GM20000 (cell line): Measurements from ENCODE around the gene ATP5MG.
"Not testable (repeated sequence)": the region's sequence is repeated elsewhere in the genome, so short reads cannot be mapped to it uniquely, and the experiment has no call there.

Experiments used
- DNase-seq: peaks from one replicate; pipeline ENCODE4 v3.0.0; 2012; ENCODE audit warnings: low spot score
- TF ChIP-seq, protein P1 (sequence below): IDR thresholded peaks from 2 replicates; pipeline ENCODE4 v1.5.1; 2012; ENCODE audit warnings: mild to moderate bottlenecking, control low read depth; ENCODE audit errors: extremely low read depth, missing control alignments

ATP5MG gene

DNA sequence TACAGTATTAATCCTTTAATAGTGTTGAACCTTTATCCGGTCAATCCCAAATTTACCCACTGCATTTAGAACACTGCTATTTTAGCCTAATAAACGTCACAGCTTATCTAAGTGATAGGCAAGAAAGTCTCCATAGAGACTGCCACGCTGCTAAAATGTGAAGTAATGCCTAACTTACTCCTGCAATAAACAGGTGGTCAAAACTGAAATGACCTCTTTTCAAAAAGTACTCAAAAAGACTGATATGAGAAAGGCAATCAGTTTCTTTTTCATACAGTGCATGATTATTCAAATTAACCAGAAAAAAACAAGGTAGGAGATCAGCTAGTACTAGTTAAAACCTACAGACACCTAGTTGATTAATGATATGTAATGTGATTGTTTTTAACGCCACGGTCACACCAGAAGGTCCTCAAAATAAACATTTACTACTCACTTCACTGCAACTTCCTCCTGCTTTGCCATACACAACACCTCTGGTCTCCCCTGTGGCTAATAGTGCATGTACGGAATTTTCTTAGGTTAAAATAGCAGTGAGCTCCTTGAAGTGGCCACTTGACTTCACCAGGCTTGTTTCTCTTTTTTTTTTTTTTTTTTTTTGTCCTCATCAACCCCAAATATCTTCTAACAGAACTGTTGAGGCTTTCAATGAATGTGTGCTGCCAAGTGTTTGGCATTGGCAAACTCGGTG lies 8.8 kb downstream of the ATP5MG start:
- TF ChIP-seq, protein P1, sequence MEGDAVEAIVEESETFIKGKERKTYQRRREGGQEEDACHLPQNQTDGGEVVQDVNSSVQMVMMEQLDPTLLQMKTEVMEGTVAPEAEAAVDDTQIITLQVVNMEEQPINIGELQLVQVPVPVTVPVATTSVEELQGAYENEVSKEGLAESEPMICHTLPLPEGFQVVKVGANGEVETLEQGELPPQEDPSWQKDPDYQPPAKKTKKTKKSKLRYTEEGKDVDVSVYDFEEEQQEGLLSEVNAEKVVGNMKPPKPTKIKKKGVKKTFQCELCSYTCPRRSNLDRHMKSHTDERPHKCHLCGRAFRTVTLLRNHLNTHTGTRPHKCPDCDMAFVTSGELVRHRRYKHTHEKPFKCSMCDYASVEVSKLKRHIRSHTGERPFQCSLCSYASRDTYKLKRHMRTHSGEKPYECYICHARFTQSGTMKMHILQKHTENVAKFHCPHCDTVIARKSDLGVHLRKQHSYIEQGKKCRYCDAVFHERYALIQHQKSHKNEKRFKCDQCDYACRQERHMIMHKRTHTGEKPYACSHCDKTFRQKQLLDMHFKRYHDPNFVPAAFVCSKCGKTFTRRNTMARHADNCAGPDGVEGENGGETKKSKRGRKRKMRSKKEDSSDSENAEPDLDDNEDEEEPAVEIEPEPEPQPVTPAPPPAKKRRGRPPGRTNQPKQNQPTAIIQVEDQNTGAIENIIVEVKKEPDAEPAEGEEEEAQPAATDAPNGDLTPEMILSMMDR = no peak
- DNase-seq = peak; percentile 26

DNA sequence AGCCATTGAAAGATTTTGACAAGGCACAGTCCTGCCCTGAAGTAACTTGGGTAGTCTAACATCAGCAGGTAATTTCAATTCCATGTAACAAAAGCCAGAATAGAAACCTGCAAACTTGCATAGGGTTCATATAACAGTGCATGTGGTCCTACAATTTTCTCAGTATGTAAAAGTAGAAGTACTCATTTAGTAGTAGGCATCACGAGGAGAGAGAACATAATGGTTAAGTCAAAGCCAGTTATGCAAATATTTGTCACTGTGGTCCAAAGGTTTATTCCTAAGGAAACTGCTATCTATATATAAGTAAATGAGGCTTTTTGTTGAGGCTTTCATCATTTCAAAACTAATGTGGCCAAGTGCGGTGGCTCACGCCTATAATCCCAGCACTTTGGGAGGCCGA lies 10.1 kb downstream of the ATP5MG start:
- DNase-seq = no peak
- TF ChIP-seq, protein P1 = no peak

DNA sequence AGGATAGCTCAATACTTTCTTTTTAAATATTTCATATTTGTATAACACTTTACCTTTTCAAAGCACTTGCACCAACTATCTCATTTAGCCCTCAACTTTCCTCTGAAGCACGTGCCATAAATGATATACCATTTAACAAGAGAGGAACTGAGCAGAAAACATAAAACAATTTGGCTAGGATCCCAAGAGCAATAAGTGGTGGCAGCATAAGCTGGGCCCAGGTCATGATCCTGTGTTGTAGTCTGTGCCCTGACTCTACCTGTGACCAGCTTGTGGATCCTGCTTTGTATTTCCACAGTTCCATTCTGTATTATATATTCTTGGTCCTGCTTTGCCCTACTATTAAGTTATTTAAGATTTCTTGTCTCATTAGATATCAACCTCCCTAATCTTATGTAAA lies 11.5 kb downstream of the ATP5MG start:
- DNase-seq = no peak
- TF ChIP-seq, protein P1 = no peak

DNA sequence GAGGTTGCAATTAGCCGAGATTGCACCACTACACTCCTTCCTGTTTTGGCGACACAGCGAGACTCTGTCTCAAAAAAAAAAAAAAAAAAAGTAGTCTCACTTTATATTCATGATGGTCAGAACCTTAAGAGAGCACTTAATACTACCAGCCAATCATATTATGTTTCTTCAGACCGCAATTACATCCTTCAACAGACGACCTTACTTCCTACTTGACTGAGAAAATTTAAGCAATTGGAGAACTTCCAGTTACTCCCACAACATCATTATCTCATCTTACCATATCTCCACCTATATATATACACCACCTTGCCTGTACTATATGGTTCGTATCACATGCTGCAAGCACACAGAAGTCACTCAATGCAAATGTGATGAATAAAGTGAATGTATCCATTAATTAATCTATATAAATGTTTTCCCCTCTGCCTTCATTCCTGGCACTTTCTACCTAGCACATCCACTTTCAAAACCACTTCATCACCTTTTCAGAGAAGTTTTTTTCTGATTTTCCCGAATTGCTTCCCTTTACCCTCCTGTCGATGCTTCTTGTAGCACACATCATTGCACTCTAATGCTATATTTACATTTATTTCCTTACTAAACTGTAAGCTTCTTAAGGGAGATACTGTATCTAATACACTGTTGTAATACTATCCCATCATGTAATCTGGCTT lies 13.8 kb downstream of the ATP5MG start:
- DNase-seq = no peak
- TF ChIP-seq, protein P1 = no peak

DNA sequence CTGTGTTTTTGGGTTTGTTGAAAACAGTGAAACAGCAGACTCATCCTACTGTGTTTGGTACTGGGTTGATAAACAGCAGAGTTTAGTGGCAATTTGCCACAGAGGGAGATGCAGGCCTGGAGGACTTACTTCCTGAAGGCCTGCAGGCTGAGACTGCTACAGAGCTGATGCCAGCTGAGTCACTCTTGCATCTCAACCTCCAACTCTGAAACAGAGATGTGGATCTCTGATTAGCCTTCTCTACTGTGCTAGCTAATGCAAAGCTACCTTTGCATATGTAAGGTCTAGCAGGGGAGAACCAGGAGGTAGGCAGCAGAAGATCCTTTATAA lies 14.3 kb downstream of the ATP5MG start:
- TF ChIP-seq, protein P1 = no peak
- no peak for DNase-seq

DNA sequence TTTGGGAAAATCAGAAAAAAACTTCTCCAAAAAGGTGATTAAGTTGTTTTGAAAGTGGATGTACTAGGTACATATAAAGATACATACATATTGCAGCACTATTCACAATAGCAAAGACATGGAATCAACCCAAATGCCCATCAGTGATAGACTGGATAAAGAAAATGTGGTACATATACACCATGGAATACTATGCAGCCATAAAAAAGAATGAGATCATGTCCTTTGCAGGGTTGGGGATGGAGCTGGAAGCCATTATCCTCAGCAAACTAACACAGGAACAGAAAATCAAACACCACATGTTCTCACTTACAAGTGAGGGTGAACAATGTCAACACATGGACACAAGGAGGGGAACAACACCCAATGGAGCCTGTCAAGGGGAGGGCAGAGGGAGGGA lies 15.5 kb downstream of the ATP5MG start:
- not testable (repeated sequence) for DNase-seq

DNA sequence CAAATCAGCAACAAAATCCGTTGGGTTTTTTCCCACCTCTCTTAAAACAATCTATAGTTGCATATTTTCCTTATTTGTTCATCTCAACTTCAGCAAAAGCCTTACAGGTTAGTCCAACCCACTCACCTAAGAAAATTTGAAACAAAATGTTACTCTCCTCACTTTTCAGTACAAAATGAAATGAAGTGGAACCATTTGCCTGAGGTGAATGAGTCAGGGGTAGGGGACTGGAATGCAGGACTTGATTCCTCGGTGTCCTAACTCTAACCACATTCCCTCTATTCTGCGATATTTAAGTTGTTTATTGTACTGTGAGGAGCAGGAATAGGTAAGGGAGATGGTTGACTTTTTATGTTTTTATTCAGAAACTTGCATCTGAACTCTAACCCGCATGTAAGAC lies 16.4 kb downstream of the ATP5MG start:
- DNase-seq = no peak
- TF ChIP-seq, protein P1 = no peak

DNA sequence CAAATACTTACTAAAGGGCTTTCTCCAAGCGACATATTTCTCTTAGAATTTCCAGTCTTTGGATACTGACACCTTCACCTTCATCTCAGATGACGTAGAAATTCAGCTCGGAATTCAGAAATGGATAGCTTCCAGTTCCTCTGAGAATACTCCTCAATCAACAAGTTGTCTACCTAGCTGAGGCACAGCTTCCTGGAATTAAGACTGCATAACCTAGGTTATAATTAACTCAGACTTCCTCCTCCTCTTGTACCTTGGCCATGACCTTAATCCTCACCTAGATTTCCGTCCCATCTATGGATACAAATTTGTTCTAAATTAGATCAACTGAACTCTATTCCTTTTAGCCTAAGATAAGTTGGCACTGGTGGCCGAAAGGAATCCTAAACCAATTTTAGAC lies 17.4 kb downstream of the ATP5MG start:
- TF ChIP-seq, protein P1 = no peak
- no peak for DNase-seq
